SK-N-SH treated with all-trans-retinoic acid at 6 μM for 48 hours (cell line): ENCODE data around the gene RAB3B.

Experiments
- ATAC-seq: fragments of 200-7000 bp; cut with Tn5 transposase; 3 replicates; pipeline ENCODE4 v1.9.1; 2020; ENCODE audit warnings: mild to moderate bottlenecking, moderate library complexity
- ARNTL ChIP-seq: fragments of 450-650 bp; formaldehyde crosslinking; IDR thresholded peaks from 2 replicates; pipeline ENCODE4 v1.5.0; 2020; ENCODE audit warnings: low read depth, mild to moderate bottlenecking, moderate library complexity, borderline replicate concordance
- BACH2 ChIP-seq: fragments of 250-450 bp; sonication (Bioruptor Pico); IDR thresholded peaks from 2 replicates; pipeline ENCODE4 v1.9.0; 2021; ENCODE audit warnings: mild to moderate bottlenecking, borderline replicate concordance
- CSDC2 ChIP-seq: fragments of 250-450 bp; sonication (Bioruptor Pico); IDR thresholded peaks from 2 replicates; pipeline ENCODE4 v1.5.0; 2020; ENCODE audit warnings: mild to moderate bottlenecking, moderate library complexity
- ESRRG ChIP-seq: fragments of 250-450 bp; sonication (Bioruptor Pico); IDR thresholded peaks from 2 replicates; pipeline ENCODE4 v1.6.1; 2021; ENCODE audit warnings: mild to moderate bottlenecking
- GLIS3 ChIP-seq: fragments of 250-450 bp; sonication (Bioruptor Pico); IDR thresholded peaks from 2 replicates; pipeline ENCODE4 v1.5.0; 2020; ENCODE audit warnings: mild to moderate bottlenecking, moderate library complexity
- ISL1 ChIP-seq: fragments of 250-450 bp; sonication (Bioruptor Pico); IDR thresholded peaks from 2 replicates; pipeline ENCODE4 v2.1.2; 2022; ENCODE audit warnings: mild to moderate bottlenecking, moderate library complexity
- OSR1 ChIP-seq: fragments of 250-450 bp; sonication (Bioruptor Pico); IDR thresholded peaks from 2 replicates; pipeline ENCODE4 v1.8.0; 2022; ENCODE audit warnings: moderate library complexity, mild to moderate bottlenecking, inconsistent platforms
- PPARA ChIP-seq: fragments of 250-450 bp; sonication (Bioruptor Pico); IDR thresholded peaks from 2 replicates; pipeline ENCODE4 v1.5.0; 2020; ENCODE audit warnings: mild to moderate bottlenecking, borderline replicate concordance
- RARB ChIP-seq: fragments of 250-450 bp; sonication (Bioruptor Pico); IDR thresholded peaks from 2 replicates; pipeline ENCODE4 v1.8.0; 2021; ENCODE audit warnings: mild to moderate bottlenecking, moderate library complexity
- SNAI2 ChIP-seq: fragments of 250-450 bp; sonication (Bioruptor Pico); IDR thresholded peaks from 2 replicates; pipeline ENCODE4 v1.5.0; 2020; ENCODE audit warnings: mild to moderate bottlenecking, moderate library complexity
- TCF4 ChIP-seq: fragments of 250-450 bp; sonication (Bioruptor Pico); IDR thresholded peaks from 2 replicates; pipeline ENCODE4 v1.8.0; 2021; ENCODE audit warnings: mild to moderate bottlenecking, moderate library complexity, borderline replicate concordance
- TOX ChIP-seq: fragments of 250-450 bp; sonication (Bioruptor Pico); IDR thresholded peaks from 2 replicates; pipeline ENCODE4 v1.8.0; 2021; ENCODE audit warnings: mild to moderate bottlenecking, moderate library complexity, borderline replicate concordance
- ZFP3 ChIP-seq: fragments of 250-450 bp; sonication (Bioruptor Pico); IDR thresholded peaks from 2 replicates; pipeline ENCODE4 v1.5.0; 2020; ENCODE audit warnings: mild to moderate bottlenecking, moderate library complexity
- ZFP30 ChIP-seq: fragments of 450-650 bp; formaldehyde crosslinking; IDR thresholded peaks from 2 replicates; pipeline ENCODE4 v1.5.0; 2022; ENCODE audit warnings: mild to moderate bottlenecking, moderate library complexity
- ZNF565 ChIP-seq: fragments of 450-650 bp; formaldehyde crosslinking; conservative IDR thresholded peaks from 2 replicates; pipeline ENCODE4 v1.5.0; 2020; ENCODE audit warnings: low read depth, mild to moderate bottlenecking, moderate library complexity
- ZNF70 ChIP-seq: fragments of 450-650 bp; formaldehyde crosslinking; IDR thresholded peaks from 2 replicates; pipeline ENCODE4 v1.5.0; 2020; ENCODE audit warnings: mild to moderate bottlenecking, moderate library complexity
- ZNF8 ChIP-seq: fragments of 450-650 bp; formaldehyde crosslinking; IDR thresholded peaks from 2 replicates; pipeline ENCODE4 v1.5.0; 2020; ENCODE audit warnings: mild to moderate bottlenecking, moderate library complexity
- TF ChIP-seq, protein P1 (sequence below): fragments of 250-450 bp; sonication (Bioruptor Pico); IDR thresholded peaks from 2 replicates; pipeline ENCODE4 v1.5.0; 2020; ENCODE audit warnings: mild to moderate bottlenecking, moderate library complexity
- TF ChIP-seq, protein P2 (sequence below): fragments of 250-450 bp; sonication (Bioruptor Pico); IDR thresholded peaks from 2 replicates; pipeline ENCODE4 v1.5.1; 2020; ENCODE audit warnings: low read depth, mild to moderate bottlenecking, moderate library complexity
- TF ChIP-seq, protein P3 (sequence below): fragments of 250-450 bp; sonication (Bioruptor Pico); IDR thresholded peaks from 2 replicates; pipeline ENCODE4 v1.8.0; 2021; ENCODE audit warnings: low read depth, mild to moderate bottlenecking, moderate library complexity, borderline replicate concordance
- TF ChIP-seq, protein P4 (sequence below): fragments of 250-450 bp; sonication (Bioruptor Pico); IDR thresholded peaks from 2 replicates; pipeline ENCODE4 v1.8.0; 2020; ENCODE audit warnings: mild to moderate bottlenecking, moderate library complexity, borderline replicate concordance
- TF ChIP-seq, protein P5 (sequence below): fragments of 250-450 bp; sonication (Bioruptor Pico); IDR thresholded peaks from 2 replicates; pipeline ENCODE4 v1.5.1; 2021; ENCODE audit warnings: mild to moderate bottlenecking, moderate library complexity

Gene RAB3B

DNA sequence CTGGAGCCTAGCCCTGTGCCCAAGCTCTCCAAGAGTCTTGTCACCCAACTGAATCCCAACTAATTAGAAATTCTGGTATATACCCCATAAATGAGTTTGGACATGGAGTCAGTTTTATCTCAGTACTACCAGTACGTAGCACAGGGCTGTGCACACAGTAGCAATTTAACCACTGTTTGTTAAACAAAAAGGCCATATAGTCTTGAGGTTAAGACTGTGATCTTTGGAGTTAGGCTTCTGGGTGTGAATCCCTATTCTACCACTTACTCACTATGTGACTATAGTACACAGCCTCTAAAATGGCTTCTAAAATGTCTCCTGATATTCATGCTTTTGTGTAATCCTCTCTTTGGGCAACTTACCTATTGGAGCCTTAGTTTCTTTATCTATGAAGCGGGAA is 48.2 kb downstream of the RAB3B start (continued):
- TF ChIP-seq, protein P1, sequence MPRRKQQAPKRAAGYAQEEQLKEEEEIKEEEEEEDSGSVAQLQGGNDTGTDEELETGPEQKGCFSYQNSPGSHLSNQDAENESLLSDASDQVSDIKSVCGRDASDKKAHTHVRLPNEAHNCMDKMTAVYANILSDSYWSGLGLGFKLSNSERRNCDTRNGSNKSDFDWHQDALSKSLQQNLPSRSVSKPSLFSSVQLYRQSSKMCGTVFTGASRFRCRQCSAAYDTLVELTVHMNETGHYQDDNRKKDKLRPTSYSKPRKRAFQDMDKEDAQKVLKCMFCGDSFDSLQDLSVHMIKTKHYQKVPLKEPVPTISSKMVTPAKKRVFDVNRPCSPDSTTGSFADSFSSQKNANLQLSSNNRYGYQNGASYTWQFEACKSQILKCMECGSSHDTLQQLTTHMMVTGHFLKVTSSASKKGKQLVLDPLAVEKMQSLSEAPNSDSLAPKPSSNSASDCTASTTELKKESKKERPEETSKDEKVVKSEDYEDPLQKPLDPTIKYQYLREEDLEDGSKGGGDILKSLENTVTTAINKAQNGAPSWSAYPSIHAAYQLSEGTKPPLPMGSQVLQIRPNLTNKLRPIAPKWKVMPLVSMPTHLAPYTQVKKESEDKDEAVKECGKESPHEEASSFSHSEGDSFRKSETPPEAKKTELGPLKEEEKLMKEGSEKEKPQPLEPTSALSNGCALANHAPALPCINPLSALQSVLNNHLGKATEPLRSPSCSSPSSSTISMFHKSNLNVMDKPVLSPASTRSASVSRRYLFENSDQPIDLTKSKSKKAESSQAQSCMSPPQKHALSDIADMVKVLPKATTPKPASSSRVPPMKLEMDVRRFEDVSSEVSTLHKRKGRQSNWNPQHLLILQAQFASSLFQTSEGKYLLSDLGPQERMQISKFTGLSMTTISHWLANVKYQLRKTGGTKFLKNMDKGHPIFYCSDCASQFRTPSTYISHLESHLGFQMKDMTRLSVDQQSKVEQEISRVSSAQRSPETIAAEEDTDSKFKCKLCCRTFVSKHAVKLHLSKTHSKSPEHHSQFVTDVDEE (CRISPR knock-in tag) = no peak
- no peak for TF ChIP-seq OSR1 (CRISPR knock-in tag)
- no peak for TF ChIP-seq TOX (CRISPR knock-in tag)
- TF ChIP-seq, protein P2, sequence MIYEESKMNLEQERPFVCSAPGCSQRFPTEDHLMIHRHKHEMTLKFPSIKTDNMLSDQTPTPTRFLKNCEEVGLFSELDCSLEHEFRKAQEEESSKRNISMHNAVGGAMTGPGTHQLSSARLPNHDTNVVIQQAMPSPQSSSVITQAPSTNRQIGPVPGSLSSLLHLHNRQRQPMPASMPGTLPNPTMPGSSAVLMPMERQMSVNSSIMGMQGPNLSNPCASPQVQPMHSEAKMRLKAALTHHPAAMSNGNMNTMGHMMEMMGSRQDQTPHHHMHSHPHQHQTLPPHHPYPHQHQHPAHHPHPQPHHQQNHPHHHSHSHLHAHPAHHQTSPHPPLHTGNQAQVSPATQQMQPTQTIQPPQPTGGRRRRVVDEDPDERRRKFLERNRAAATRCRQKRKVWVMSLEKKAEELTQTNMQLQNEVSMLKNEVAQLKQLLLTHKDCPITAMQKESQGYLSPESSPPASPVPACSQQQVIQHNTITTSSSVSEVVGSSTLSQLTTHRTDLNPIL = no peak
- no peak for TF ChIP-seq ZNF70 (CRISPR knock-in tag)
- no peak for TF ChIP-seq TCF4 (CRISPR knock-in tag)
- TF ChIP-seq, all 23 proteins: peak for 0

DNA sequence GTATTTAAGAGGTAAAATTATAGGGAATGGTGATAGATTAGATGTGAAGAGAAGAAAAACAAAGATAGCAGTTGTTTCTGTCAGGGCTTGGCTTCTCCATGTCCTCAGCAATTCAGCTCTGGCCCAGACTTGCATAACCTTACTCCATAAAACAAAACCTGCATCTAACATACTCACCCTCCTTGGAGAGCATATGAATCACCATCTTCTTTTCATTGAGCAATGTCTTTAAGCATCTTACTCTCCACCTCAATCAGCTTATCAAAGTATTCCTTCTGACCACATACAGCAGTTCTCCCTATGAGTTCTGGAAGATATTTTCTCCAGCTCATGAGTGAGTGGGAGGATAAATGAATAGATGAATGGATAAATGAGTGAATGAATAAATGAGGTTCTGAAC is 49.0 kb downstream of the RAB3B start:
- TF ChIP-seq, protein P3, sequence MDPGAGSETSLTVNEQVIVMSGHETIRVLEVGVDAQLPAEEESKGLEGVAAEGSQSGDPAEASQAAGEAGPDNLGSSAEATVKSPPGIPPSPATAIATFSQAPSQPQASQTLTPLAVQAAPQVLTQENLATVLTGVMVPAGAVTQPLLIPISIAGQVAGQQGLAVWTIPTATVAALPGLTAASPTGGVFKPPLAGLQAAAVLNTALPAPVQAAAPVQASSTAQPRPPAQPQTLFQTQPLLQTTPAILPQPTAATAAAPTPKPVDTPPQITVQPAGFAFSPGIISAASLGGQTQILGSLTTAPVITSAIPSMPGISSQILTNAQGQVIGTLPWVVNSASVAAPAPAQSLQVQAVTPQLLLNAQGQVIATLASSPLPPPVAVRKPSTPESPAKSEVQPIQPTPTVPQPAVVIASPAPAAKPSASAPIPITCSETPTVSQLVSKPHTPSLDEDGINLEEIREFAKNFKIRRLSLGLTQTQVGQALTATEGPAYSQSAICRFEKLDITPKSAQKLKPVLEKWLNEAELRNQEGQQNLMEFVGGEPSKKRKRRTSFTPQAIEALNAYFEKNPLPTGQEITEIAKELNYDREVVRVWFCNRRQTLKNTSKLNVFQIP (CRISPR knock-in tag) = no peak
- TF ChIP-seq, protein P2 = no peak
- TF ChIP-seq RARB (CRISPR knock-in tag) = no peak
- TF ChIP-seq ESRRG (CRISPR knock-in tag) = no peak
- no peak for TF ChIP-seq ZNF70 (CRISPR knock-in tag)
- ATAC-seq = no peak

DNA sequence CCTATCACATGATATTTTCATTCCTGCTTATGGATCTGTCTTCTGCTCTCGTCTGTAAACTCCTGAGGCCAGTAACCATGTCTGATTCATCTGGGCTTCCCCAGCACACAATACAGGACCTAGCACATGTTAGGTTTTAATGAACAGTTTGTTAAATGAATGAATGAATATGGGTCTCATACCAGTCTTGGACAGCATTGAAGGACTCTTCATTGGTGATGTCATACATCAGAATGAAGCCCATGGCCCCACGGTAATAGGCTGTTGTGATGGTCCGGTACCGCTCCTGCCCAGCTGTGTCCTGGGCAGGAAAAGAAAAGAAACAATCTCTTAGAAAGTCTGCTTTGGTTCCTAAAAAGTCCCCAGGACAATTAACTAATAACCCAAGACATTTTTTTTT is 53.4 kb downstream of the RAB3B start:
- no peak for ATAC-seq
- TF ChIP-seq GLIS3 (no peak), ESRRG (CRISPR knock-in tag) (no peak), ZNF565 (CRISPR knock-in tag) (no peak), ZNF8 (CRISPR knock-in tag) (no peak), BACH2 (no peak), ZNF70 (CRISPR knock-in tag) (no peak), ARNTL (CRISPR knock-in tag) (no peak), ZFP30 (CRISPR knock-in tag) (no peak), TCF4 (CRISPR knock-in tag) (no peak), ISL1 (CRISPR knock-in tag) (no peak), PPARA (no peak), CSDC2 (CRISPR knock-in tag) (no peak), ZFP3 (CRISPR knock-in tag) (no peak), SNAI2 (CRISPR knock-in tag) (no peak)
- TF ChIP-seq, protein P2 = no peak
- TF ChIP-seq, protein P4, sequence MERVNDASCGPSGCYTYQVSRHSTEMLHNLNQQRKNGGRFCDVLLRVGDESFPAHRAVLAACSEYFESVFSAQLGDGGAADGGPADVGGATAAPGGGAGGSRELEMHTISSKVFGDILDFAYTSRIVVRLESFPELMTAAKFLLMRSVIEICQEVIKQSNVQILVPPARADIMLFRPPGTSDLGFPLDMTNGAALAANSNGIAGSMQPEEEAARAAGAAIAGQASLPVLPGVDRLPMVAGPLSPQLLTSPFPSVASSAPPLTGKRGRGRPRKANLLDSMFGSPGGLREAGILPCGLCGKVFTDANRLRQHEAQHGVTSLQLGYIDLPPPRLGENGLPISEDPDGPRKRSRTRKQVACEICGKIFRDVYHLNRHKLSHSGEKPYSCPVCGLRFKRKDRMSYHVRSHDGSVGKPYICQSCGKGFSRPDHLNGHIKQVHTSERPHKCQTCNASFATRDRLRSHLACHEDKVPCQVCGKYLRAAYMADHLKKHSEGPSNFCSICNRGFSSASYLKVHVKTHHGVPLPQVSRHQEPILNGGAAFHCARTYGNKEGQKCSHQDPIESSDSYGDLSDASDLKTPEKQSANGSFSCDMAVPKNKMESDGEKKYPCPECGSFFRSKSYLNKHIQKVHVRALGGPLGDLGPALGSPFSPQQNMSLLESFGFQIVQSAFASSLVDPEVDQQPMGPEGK = no peak
- TF ChIP-seq, protein P3 (CRISPR knock-in tag) = no peak
- TF ChIP-seq, protein P5, sequence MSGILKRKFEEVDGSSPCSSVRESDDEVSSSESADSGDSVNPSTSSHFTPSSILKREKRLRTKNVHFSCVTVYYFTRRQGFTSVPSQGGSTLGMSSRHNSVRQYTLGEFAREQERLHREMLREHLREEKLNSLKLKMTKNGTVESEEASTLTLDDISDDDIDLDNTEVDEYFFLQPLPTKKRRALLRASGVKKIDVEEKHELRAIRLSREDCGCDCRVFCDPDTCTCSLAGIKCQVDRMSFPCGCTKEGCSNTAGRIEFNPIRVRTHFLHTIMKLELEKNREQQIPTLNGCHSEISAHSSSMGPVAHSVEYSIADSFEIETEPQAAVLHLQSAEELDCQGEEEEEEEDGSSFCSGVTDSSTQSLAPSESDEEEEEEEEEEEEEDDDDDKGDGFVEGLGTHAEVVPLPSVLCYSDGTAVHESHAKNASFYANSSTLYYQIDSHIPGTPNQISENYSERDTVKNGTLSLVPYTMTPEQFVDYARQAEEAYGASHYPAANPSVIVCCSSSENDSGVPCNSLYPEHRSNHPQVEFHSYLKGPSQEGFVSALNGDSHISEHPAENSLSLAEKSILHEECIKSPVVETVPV (CRISPR knock-in tag) = no peak
- TF ChIP-seq, all 23 proteins: peak for 0
